H1 (cell line): Measurements from ENCODE around the gene ASAP3. TPM values are rescaled to one million over a fixed set of nuclear protein-coding genes. Genes with fewer than 3 reads are reported as not detected.

Experiments
- CTCF ChIA-PET: fragments of 300-600 bp; sonication (Branson Sonifier 250); formaldehyde crosslinking; loops from one replicate; lab custom pipeline; 2021; ENCODE audit not compliant: partially characterized antibody; lab: Charles Lee
- POLR2A ChIA-PET: fragments of 300-600 bp; sonication (Branson Sonifier 250); formaldehyde crosslinking; loops from one replicate; lab custom pipeline; 2021; ENCODE audit warnings: inconsistent platforms; ENCODE audit not compliant: partially characterized antibody; lab: Charles Lee
- DNase-seq, 2 experiments: peaks; one replicate each; pipeline versions ENCODE4 v3.0.0 to v3.0.0-alpha.2; 2010 to 2022; ENCODE audit warnings: low spot score in 2 of 2, low read depth in 1 of 2, mixed read lengths in 1 of 2
- FAIRE-seq: peaks from 2 replicates; lab custom pipeline; 2011; peaks lifted over from hg19 to GRCh38; lab: Jason Lieb, UNC
- H2AFZ ChIP-seq: 2 replicates; pipeline ENCODE4 v1.8.1; 2012; ENCODE audit warnings: low read length, inconsistent platforms
- H2AK5ac ChIP-seq: 2 replicates; pipeline ENCODE4 v1.6.1; 2013; ENCODE audit warnings: low read depth, low read length
- H2BK120ac ChIP-seq: replicated peaks from 2 replicates; pipeline ENCODE3; 2013; ENCODE audit warnings: low read depth, low read length, inconsistent platforms
- H2BK12ac ChIP-seq: 2 replicates; pipeline ENCODE4 v1.6.1; 2013; ENCODE audit warnings: low read depth, low read length
- H2BK15ac ChIP-seq: 2 replicates; pipeline ENCODE4 v1.6.1; 2013; ENCODE audit warnings: low read length
- H2BK20ac ChIP-seq: 2 replicates; pipeline ENCODE4 v1.6.1; 2013; ENCODE audit warnings: low read length
- H2BK5ac ChIP-seq: 2 replicates; pipeline ENCODE4 v1.6.1; 2013; ENCODE audit warnings: low read depth, low read length
- H3K14ac ChIP-seq: 2 replicates; pipeline ENCODE4 v1.6.1; 2013; ENCODE audit warnings: inconsistent platforms; ENCODE audit not compliant: insufficient read length
- H3K18ac ChIP-seq: 2 replicates; pipeline ENCODE4 v1.6.1; 2013; ENCODE audit warnings: low read length; ENCODE audit errors: extremely low read depth
- H3K23ac ChIP-seq: 2 replicates; pipeline ENCODE4 v1.6.1; 2013; ENCODE audit warnings: inconsistent platforms; ENCODE audit not compliant: insufficient read length
- H3K23me2 ChIP-seq: 2 replicates; pipeline ENCODE4 v1.6.1; 2013; ENCODE audit warnings: low read depth, low read length
- H3K27ac ChIP-seq: 2 replicates; pipeline ENCODE4 v1.6.1; 2011; ENCODE audit warnings: low read depth, low read length, inconsistent platforms
- H3K27me3 ChIP-seq, 4 experiments: replicated peaks in 1 of 4; 1 replicate in 1 of 4; 2 replicates in 3 of 4; pipeline versions ENCODE4 v1.6.1 to v1.8.1; 2011 to 2013; ENCODE audit warnings: low read length in 3 of 4, mild to moderate bottlenecking in 3 of 4, inconsistent platforms in 2 of 4, mixed read lengths in 2 of 4, moderate library complexity in 1 of 4; ENCODE audit not compliant: control insufficient read depth in 3 of 4, insufficient read depth in 3 of 4; ENCODE audit errors: extremely low read depth in 1 of 4
- H3K36me3 ChIP-seq, 4 experiments: 2 replicates each; pipeline versions ENCODE4 v1.6.1 to v1.8.1; 2011 to 2013; ENCODE audit warnings: mild to moderate bottlenecking in 4 of 4, low read length in 3 of 4, moderate library complexity in 2 of 4, control low read depth in 1 of 4, inconsistent platforms in 1 of 4; ENCODE audit not compliant: insufficient read depth in 4 of 4, control insufficient read depth in 2 of 4
- H3K4ac ChIP-seq: replicated peaks from 2 replicates; pipeline ENCODE3; 2013; ENCODE audit warnings: low read length, low read depth, mixed read lengths, inconsistent platforms; ENCODE audit not compliant: insufficient read length
- H3K4me1 ChIP-seq, 4 experiments: replicated peaks in 1 of 4; 1 replicate in 1 of 4; 2 replicates in 3 of 4; pipeline versions ENCODE4 v1.6.1 to v1.8.1; 2011 to 2013; ENCODE audit warnings: low read length in 3 of 4, inconsistent platforms in 2 of 4, mixed read lengths in 1 of 4; ENCODE audit not compliant: insufficient read depth in 4 of 4, control insufficient read depth in 3 of 4
- H3K4me2 ChIP-seq, 2 experiments: 2 replicates each; pipeline versions ENCODE4 v1.6.1 to v1.8.1; 2011 to 2013; ENCODE audit warnings: low read depth in 2 of 2, low read length in 2 of 2, control low read depth in 1 of 2, inconsistent platforms in 1 of 2, mild to moderate bottlenecking in 1 of 2; ENCODE audit not compliant: insufficient read depth in 1 of 2
- H3K4me3 ChIP-seq, 4 experiments: fragments of 200-600, 300-600 bp in 1 of 4; sonication (generic), shearing (Covaris generic), sonication (Bioruptor Twin) in 1 of 4; 2 replicates each; pipeline versions ENCODE4 v1.5.1 to v1.8.1; 2011 to 2016; ENCODE audit warnings: low read length in 4 of 4, low read depth in 3 of 4, control low read depth in 2 of 4, inconsistent platforms in 2 of 4, mild to moderate bottlenecking in 2 of 4, mixed read lengths in 1 of 4, moderate library complexity in 1 of 4; ENCODE audit not compliant: insufficient read depth in 2 of 4; ENCODE audit errors: extremely low read depth in 1 of 4
- H3K56ac ChIP-seq: replicated peaks from 2 replicates; pipeline ENCODE3; 2013; ENCODE audit warnings: low read depth, mild to moderate bottlenecking, mixed read lengths, low read length, inconsistent platforms; ENCODE audit not compliant: insufficient read length
- H3K79me1 ChIP-seq: 2 replicates; pipeline ENCODE4 v1.6.1; 2013; ENCODE audit warnings: low read depth, low read length, control low read depth
- H3K79me2 ChIP-seq, 2 experiments: 2 replicates each; pipeline versions ENCODE4 v1.6.1 to v1.8.1; 2012 to 2013; ENCODE audit warnings: low read length in 2 of 2, mild to moderate bottlenecking in 2 of 2, inconsistent platforms in 1 of 2; ENCODE audit not compliant: insufficient read depth in 2 of 2, control insufficient read depth in 1 of 2
- H3K9ac ChIP-seq, 4 experiments: replicated peaks in 1 of 4; 1 replicate in 1 of 4; 2 replicates in 3 of 4; pipeline versions ENCODE4 v1.6.1 to v1.8.1; 2011 to 2013; ENCODE audit warnings: low read depth in 3 of 4, low read length in 3 of 4, control low read depth in 2 of 4, mild to moderate bottlenecking in 2 of 4, moderate library complexity in 2 of 4, inconsistent platforms in 1 of 4; ENCODE audit errors: extremely low read depth in 1 of 4
- H3K9me3 ChIP-seq, 2 experiments: 2 replicates each; pipeline versions ENCODE4 v1.6.1 to v1.8.1; 2012 to 2013; ENCODE audit warnings: mild to moderate bottlenecking in 2 of 2, moderate library complexity in 2 of 2, control low read depth in 1 of 2, inconsistent platforms in 1 of 2, low read depth in 1 of 2, low read length in 1 of 2, mixed read lengths in 1 of 2; ENCODE audit not compliant: insufficient read depth in 2 of 2
- H4K20me1 ChIP-seq, 2 experiments: replicated peaks in 1 of 2; 2 replicates each; pipeline versions ENCODE3 to v1.8.1; 2011 to 2013; ENCODE audit warnings: inconsistent platforms in 2 of 2, low read length in 2 of 2, mild to moderate bottlenecking in 1 of 2; ENCODE audit not compliant: insufficient read depth in 2 of 2, control insufficient read depth in 1 of 2
- H4K5ac ChIP-seq: 2 replicates; pipeline ENCODE4 v1.6.1; 2013; ENCODE audit warnings: low read length, low read depth, mixed read lengths, inconsistent platforms; ENCODE audit not compliant: insufficient read length
- H4K8ac ChIP-seq: 2 replicates; pipeline ENCODE4 v1.8.0; 2013; ENCODE audit warnings: mild to moderate bottlenecking, moderate library complexity, low read length, inconsistent platforms; ENCODE audit not compliant: insufficient read depth; ENCODE audit errors: extremely low read depth
- H4K91ac ChIP-seq: replicated peaks from 2 replicates; pipeline ENCODE3; 2013; ENCODE audit warnings: low read length, mixed read lengths, inconsistent platforms; ENCODE audit not compliant: insufficient read length
- POLR2AphosphoS5 ChIP-seq: IDR thresholded peaks from 2 replicates; pipeline ENCODE4 v1.6.1; 2011; ENCODE audit warnings: low read depth, low read length
- WGBS, 2 experiments: shearing (Covaris generic) in 1 of 2; methylation state at CpG; one replicate each; pipeline versions ENCODE4 v1.1.6 to v1.1.7; 2013 to 2015; ENCODE audit warnings: low lambda C conversion rate in 2 of 2, mixed read lengths in 2 of 2, inconsistent platforms in 1 of 2, low coverage in 1 of 2, missing lambda C conversion rate in 1 of 2; ENCODE audit not compliant: insufficient replicate concordance in 2 of 2, insufficient coverage in 1 of 2, insufficient read length in 1 of 2; ENCODE audit errors: extremely low coverage in 1 of 2, missing lambda C conversion rate in 1 of 2; 5-methylcytosine and 5-hydroxymethylcytosine counted together
- polyA plus RNA-seq, 7 experiments: library from polyadenylated mRNA; depleted of rRNA in 3 of 7; stranded (reverse) in 5 of 7; unstranded in 2 of 7; fragments of >200 nt in 5 of 7; fragments of 200-250 nt in 2 of 7; gene quantifications; 1 replicate in 5 of 7; 2 replicates in 1 of 7; 4 replicates in 1 of 7; pipeline versions ENCODE4 v1.2.1 to v1.2.3, GENCODE V29; 2011 to 2013; ENCODE audit warnings: missing spikeins in 2 of 7, mixed read lengths in 2 of 7
- total RNA-seq: library from RNA; stranded (reverse); fragmentation: NEBNext Ultra II Directional; extraction: Animal tissue kit (Norgen Biotek cat#: 25700); gene quantifications from 2 replicates; pipeline ENCODE4 v1.2.1, GENCODE V29; 2021

ASAP3 gene
- total and polyA plus RNA-seq, 2 of the 8 experiments (the other 6 are each of a cell fraction or from before 2014, with no cell fraction given) = 53.1 to 58.0 TPM

DNA sequence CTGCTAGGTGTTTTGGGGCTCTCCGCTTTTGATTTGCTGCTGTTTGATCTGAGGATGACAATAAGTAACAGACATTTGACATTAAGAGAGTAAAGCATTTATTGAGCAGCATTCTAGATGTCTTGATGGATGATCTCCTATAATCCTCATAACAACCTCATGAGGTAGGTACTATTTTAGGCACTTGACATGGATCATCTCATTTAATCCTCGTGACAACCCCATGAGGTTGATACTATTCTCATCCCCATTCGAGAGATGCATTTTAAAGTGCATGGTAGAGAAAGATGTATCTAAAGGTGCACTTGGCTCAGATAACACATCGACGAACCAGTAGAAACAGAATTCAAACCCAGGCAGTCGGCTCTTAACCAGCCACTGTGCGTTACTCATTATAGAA lies 86.1 kb downstream of the ASAP3 start:
- WGBS, 2 experiments = 81% methylated on average over 7 of the region's 7 CpGs; no CpG with 5 or more reads in 1 of the 2 experiments
- Histone ChIP-seq H3K23ac (no peak overlapping the region), H2BK12ac (no peak overlapping the region), H2BK5ac (no peak overlapping the region), H3K79me2 (no peaks in the 10 kb centered on the region), H3K18ac (no peak overlapping the region), H3K4me2 (no peak overlapping the region), H4K20me1 (peaks cover 2 to 7% of the 10 kb centered on the region in 2 experiments), H3K4me3 (no peak overlapping the region), H3K23me2 (peaks cover 4% of the 10 kb centered on the region), H4K91ac (no peak overlapping the region), H2BK15ac (no peak overlapping the region), H3K79me1 (no peaks in the 10 kb centered on the region), H3K4me1 (peaks cover 0 to 10% (median 4%) of the 10 kb centered on the region in 4 experiments; a peak in 6 of 7 replicates), H2AK5ac (no peak overlapping the region), H3K4ac (no peak overlapping the region), H2BK120ac (no peak overlapping the region), H2AFZ (no peak overlapping the region), H3K36me3 (no peaks in the 10 kb centered on the region), H3K27ac (no peak overlapping the region), H3K56ac (no peak overlapping the region), H3K9ac (no peak overlapping the region), H2BK20ac (no peak overlapping the region), H3K27me3 (peaks cover 35 to 89% (median 70%) of the 10 kb centered on the region in 4 experiments), H3K9me3 (peaks cover 2 to 3% of the 10 kb centered on the region in 2 experiments; a peak in 1 of 4 replicates), H4K8ac (no peak overlapping the region), H3K14ac (no peak overlapping the region), H4K5ac (no peak overlapping the region)
- POLR2A ChIA-PET = no interaction called here
- FAIRE-seq (no peak), DNase-seq (no peak)
- TF ChIP-seq POLR2AphosphoS5 = no peak
- CTCF ChIA-PET = no interaction called here
